Measurements from ENCODE around the gene RNF121. TPM values are rescaled to one million over a fixed set of nuclear protein-coding genes. Genes with fewer than 3 reads are reported as not detected.
"Not testable (repeated sequence)": the region's sequence is repeated elsewhere in the genome, so short reads cannot be mapped to it uniquely, and the experiment has no call there.

RNF121 gene
- total RNA-seq (10 to 100 TPM; 26.7 to 49.3 (median 31.3) TPM), polyA plus RNA-seq (10 to 100 TPM; 13.3 to 34.7 (median 21.0) TPM)
- long read RNA-seq, donor 1, transcript RNF121-201 (9 exons, 2,625 nt), result major isoform, 9 of 11 reads
- long read RNA-seq, donor 1, partial matches to known transcripts, result 0 of 11 reads
- long read RNA-seq, donor 1, other reads (novel, unspliced or antisense), result 0 of 11 reads
- long read RNA-seq, donor 2, partial matches to known transcripts, result 0 of 3 reads
- long read RNA-seq, donor 2, other reads (novel, unspliced or antisense), result 0 of 3 reads
- long read RNA-seq, donor 3, transcript RNF121-201 (9 exons, 2,625 nt), result major isoform, 9 of 10 reads
- long read RNA-seq, donor 3, partial matches to known transcripts, result 0 of 10 reads
- long read RNA-seq, donor 3, other reads (novel, unspliced or antisense), result 0 of 10 reads
- long read RNA-seq, donor 4, partial matches to known transcripts, result 0 of 5 reads
- long read RNA-seq, donor 4, other reads (novel, unspliced or antisense), result 1 of 5 reads
- long read RNA-seq, donor 5, transcript RNF121-201 (9 exons, 2,625 nt), result major isoform, 18 of 25 reads
- long read RNA-seq, donor 5, partial matches to known transcripts, result 0 of 25 reads
- long read RNA-seq, donor 5, other reads (novel, unspliced or antisense), result 4 of 25 reads
- long read RNA-seq, donor 6, partial matches to known transcripts, result 1 of 3 reads
- long read RNA-seq, donor 6, other reads (novel, unspliced or antisense), result 0 of 3 reads
- long read RNA-seq, donor 7, transcript RNF121-201 (9 exons, 2,625 nt), result major isoform, 6 of 7 reads
- long read RNA-seq, donor 7, partial matches to known transcripts, result 0 of 7 reads
- long read RNA-seq, donor 7, other reads (novel, unspliced or antisense), result 0 of 7 reads
- long read RNA-seq, donor 8, transcript RNF121-201 (9 exons, 2,625 nt), result major isoform, 10 of 12 reads
- long read RNA-seq, donor 8, partial matches to known transcripts, result 0 of 12 reads
- long read RNA-seq, donor 8, other reads (novel, unspliced or antisense), result 0 of 12 reads
- long read RNA-seq, donor 9, partial matches to known transcripts, result 7 of 11 reads
- long read RNA-seq, donor 9, other reads (novel, unspliced or antisense), result 0 of 11 reads
- long read RNA-seq, donor 10, transcript RNF121-201 (9 exons, 2,625 nt), result major isoform, 8 of 8 reads
- long read RNA-seq, donor 10, partial matches to known transcripts, result 0 of 8 reads
- long read RNA-seq, donor 10, other reads (novel, unspliced or antisense), result 0 of 8 reads

- intact Hi-C loops (cut with DNase I), result no loop called here
- TF ChIP-seq CTCF (IDR thresholded peaks at IDR 0.05) (no peak), POLR2A (IDR thresholded peaks at IDR 0.05) (peak in 1 of 2 donors; percentile 52)
- peak; percentile 95 to 99 (median 98) for DNase-seq
- Histone ChIP-seq H3K9me3 (replicated peaks in 1 of 3) (no peaks in the 10 kb centered on the region), H3K27ac (peak within 1 kb of the TSS; percentile 22 to 90 (median 77)), H3K36me3 (replicated peaks in 1 of 2) (no peaks in the 10 kb centered on the region), H3K27me3 (no peaks in the 10 kb centered on the region), H3K4me3 (peak within 1 kb of the TSS; percentile 25 to 88 (median 84)), H3K4me1 (replicated peaks in 1 of 2) (peaks cover 13 to 43% of the 10 kb centered on the region in 2 donors)
- 0% methylated on average over 27 to 32 of the region's 32 CpGs for WGBS, 4 donors
Observed at GRCh38 chr11:71928737-71929443, at the start of gene RNF121. Gene RNF121, plus strand, starts transcription at chr11:71929046. Its CDS starts 16 bp downstream, at chr11:71929062.

- H3K27ac ChIP-seq; H3K27me3 ChIP-seq; H3K36me3 ChIP-seq (replicated peaks in 1 of 2); DNase-seq; intact Hi-C loops (cut with DNase I); H3K4me3 ChIP-seq; H3K4me1 ChIP-seq (replicated peaks in 1 of 2); H3K9me3 ChIP-seq (replicated peaks in 1 of 3): not testable (repeated sequence)
- 96 to 97% (median 97%) methylated on average over 12 of the region's 12 CpGs for WGBS, 4 donors
Observed at GRCh38 chr11:71885806-71886205, 43.0 kb upstream of the RNF121 start.

- 87 to 97% (median 94%) methylated on average over 12 to 14 of the region's 14 CpGs for WGBS, 4 donors
- H3K27ac ChIP-seq; H3K36me3 ChIP-seq (replicated peaks in 1 of 2); intact Hi-C loops (cut with DNase I); DNase-seq; H3K27me3 ChIP-seq; H3K9me3 ChIP-seq (replicated peaks in 1 of 3); H3K4me3 ChIP-seq; H3K4me1 ChIP-seq (replicated peaks in 1 of 2): not testable (repeated sequence)
Observed at GRCh38 chr11:71888335-71889010, 40.4 kb upstream of the RNF121 start.

GRCh38 chr11:71889181-71889872, 39.5 kb upstream of the RNF121 start:
- H3K9me3 ChIP-seq (replicated peaks in 1 of 3); H3K4me1 ChIP-seq (replicated peaks in 1 of 2); H3K36me3 ChIP-seq (replicated peaks in 1 of 2); H3K27me3 ChIP-seq; H3K4me3 ChIP-seq; intact Hi-C loops (cut with DNase I); H3K27ac ChIP-seq; DNase-seq: not testable (repeated sequence)
- WGBS, 4 donors, result 93 to 98% (median 95%) methylated on average over 12 to 14 of the region's 14 CpGs
